GM08714 (cell line): ENCODE results near the gene LAMA2.

Experiments used
- H3K4me3 ChIP-seq: fragments of 200-500 bp; sonication (Bioruptor generic); 2 replicates; pipeline ENCODE4 v1.5.1; 2014; ENCODE audit warnings: mild to moderate bottlenecking, low read length, inconsistent platforms
- ZNF274 ChIP-seq: IDR thresholded peaks from 2 replicates; pipeline ENCODE4 v1.6.1; 2012; ENCODE audit warnings: mild to moderate bottlenecking, low read depth, low read length

Gene LAMA2

DNA sequence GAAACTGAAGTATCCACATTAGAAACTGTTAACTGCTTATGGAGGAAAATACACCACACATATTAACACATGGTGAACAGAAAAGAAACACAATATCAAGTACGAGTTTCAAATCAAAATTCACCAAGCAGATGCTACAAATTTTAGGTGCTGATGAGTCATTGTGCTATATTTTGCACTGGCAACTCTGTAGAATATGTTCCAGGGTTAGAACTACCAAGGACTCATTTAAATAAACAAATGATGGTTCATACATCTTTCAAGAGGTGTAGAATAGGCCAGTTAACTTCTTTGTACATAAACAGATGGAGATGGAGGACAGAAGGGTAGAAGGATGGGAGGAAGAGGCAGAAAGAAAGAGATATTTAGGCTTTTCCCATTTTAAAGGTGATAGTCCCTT, 642.1 kb downstream of the LAMA2 start:
- H3K4me3 ChIP-seq: no peak overlapping the region
- no peak for TF ChIP-seq ZNF274

- no peak for TF ChIP-seq ZNF274
- H3K4me3 ChIP-seq: no peak overlapping the region
These were observed 652.0 kb downstream of the LAMA2 start for GRCh38 chr6:129534926-129535325.

DNA sequence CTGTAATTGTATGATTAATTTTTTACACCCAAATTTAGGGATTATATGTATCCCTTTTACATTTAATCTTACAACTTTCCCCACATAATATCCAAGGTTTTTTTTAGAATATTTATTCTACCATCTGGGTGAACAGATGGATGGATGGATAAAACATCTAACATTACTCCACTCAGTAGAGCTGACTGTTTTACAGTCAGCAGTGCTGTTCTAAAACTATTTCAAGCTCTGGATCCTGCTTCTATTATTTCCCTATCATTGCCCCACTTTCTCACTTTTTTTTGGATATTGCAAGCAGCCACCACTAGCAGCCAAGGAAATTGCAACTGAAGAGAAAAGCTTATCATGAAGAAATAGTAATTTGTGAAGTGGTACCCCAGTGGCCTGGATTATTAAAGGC, 653.3 kb downstream of the LAMA2 start:
- H3K4me3 ChIP-seq: no peak overlapping the region
- no peak for TF ChIP-seq ZNF274

DNA sequence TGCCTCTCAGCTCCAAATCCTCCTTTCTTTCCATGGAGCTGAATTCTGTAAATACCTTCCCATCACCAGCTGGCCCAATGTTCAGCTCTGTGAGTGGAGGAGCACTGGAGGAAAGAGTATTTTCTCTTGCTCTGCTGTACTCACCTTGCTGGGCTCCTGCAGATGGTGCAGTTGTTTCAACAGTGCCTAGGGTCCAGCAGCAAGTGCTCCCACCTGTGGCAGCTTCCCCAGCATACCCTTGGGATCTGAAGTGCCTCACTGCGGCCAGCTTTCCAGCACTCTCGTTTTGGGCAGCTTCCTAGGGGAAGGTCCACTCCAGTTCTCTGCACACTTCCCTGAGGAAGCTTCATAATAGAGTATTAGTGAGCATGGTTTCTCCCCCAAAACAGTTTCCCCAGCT, 656.1 kb downstream of the LAMA2 start:
- no peak overlapping the region for H3K4me3 ChIP-seq
- no peak for TF ChIP-seq ZNF274

DNA sequence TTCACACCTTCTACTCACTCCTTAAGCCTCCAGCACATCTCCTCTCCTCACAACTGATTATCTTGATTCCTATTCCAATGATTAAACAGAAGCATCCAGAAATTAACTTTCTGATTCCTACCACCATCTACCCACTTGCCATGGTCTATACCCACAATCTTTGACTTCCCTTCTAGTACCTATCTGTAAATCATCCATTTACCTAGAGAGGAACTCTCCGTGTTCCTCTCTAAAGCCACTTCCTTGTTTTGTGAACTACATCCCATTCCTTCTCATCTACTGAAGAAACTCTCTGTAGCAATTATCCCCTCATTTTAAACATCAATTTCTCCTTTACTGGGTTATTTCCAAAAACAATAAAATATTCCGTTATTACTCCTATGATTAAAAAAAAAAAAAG, 659.8 kb downstream of the LAMA2 start:
- no peak for TF ChIP-seq ZNF274
- no peak overlapping the region for H3K4me3 ChIP-seq

DNA sequence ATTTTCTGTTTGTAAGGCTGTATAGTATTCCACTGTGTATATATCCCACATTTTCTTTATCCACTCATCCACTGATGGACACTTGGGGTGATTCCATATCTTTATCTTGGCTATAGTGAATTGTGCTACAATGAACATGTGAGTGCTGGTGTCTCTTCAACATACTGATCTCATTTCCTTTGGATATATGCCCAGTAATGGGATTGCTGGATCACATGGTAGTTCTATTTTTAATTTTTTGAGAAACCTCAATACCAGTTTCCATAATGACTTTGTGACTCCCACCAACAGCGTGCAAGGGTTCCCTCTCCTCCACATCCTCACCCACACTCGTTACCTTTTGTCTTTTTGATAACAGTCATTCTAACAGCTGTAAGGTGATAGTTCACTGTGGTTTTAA, 661.0 kb downstream of the LAMA2 start:
- no peak for TF ChIP-seq ZNF274
- H3K4me3 ChIP-seq: no peak overlapping the region

- no peak overlapping the region for H3K4me3 ChIP-seq
- no peak for TF ChIP-seq ZNF274
These were observed 662.1 kb downstream of the LAMA2 start for GRCh38 chr6:129544892-129545612.

- H3K4me3 ChIP-seq: no peak overlapping the region
- TF ChIP-seq ZNF274: no peak
These were observed 663.8 kb downstream of the LAMA2 start for GRCh38 chr6:129546702-129547101.

DNA sequence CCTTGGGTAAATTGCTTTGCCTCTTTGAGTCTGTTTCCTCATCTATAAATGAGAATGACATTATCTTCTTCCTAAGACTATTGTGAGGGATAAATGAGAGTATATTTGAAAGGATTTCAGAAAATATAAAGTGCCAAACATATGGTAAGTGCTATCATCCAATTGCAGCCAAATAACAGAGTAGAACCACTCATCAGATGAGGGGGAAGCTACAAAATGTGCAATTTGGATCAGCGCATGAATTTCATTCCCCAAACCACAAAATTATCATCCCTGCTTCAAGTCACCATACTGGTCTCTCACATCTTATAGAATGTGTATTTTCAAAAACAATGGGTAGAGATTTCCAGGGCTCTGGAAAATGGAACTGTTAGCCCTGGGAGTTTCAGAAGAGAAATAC, 668.5 kb downstream of the LAMA2 start:
- TF ChIP-seq ZNF274: no peak
- H3K4me3 ChIP-seq: no peak overlapping the region

GRCh38 chr6:129552413-129552812, 669.5 kb downstream of the LAMA2 start:
- no peak overlapping the region for H3K4me3 ChIP-seq

GRCh38 chr6:129555206-129555832, 672.4 kb downstream of the LAMA2 start:
- no peak for TF ChIP-seq ZNF274
- H3K4me3 ChIP-seq: no peak overlapping the region

More at GRCh38 chr6:129552413-129552812, 669.5 kb downstream of the LAMA2 start:
- TF ChIP-seq ZNF274: no peak

DNA sequence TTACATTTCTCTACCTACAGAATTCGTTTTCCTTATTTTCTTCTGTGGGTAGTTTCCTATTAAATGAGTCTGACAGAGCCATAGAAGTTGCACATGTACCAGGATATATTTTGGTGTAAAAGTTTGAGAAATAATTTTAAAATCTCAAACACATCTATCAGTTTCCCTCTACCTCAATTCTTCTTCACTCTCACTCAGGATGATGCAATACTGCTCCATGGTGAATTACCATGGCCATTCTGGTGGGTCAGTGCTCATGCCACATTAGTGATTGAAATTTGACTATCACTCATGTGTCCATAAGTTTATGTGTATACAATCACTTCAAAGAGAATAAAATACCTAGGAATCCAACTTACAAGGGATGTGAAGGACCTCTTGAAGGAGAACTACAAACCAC, 675.3 kb downstream of the LAMA2 start:
- no peak for TF ChIP-seq ZNF274

GRCh38 chr6:129565366-129565765, 682.4 kb downstream of the LAMA2 start:
- no peak overlapping the region for H3K4me3 ChIP-seq

More for the DNA sequence above, 675.3 kb downstream of the LAMA2 start:
- no peak overlapping the region for H3K4me3 ChIP-seq

GRCh38 chr6:129565811-129566210, 682.9 kb downstream of the LAMA2 start:
- no peak for TF ChIP-seq ZNF274
- no peak overlapping the region for H3K4me3 ChIP-seq

More at GRCh38 chr6:129565366-129565765, 682.4 kb downstream of the LAMA2 start:
- no peak for TF ChIP-seq ZNF274
